Measurements from ENCODE around the gene DENND1B.

DNA sequence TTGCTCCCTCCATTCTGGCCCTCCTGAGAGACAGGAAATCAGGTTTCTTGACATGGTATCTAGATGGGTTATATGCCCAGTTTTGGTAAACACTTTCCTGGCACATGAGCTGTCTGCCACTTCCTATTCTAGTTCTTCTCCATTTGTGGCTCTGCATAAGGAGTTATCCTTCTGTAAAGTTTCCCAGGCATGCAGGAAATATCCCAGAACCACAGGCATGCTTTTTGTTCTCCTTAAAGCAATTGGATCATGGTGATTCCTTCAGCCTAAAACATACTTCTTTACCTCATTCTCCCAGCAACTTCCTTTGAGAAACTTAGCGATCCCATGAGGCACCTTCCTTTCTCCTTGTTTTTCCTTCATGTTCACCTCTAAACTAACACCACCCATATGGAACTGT, 307.4 kb downstream of the DENND1B start:
- TF ChIP-seq, protein P1, sequence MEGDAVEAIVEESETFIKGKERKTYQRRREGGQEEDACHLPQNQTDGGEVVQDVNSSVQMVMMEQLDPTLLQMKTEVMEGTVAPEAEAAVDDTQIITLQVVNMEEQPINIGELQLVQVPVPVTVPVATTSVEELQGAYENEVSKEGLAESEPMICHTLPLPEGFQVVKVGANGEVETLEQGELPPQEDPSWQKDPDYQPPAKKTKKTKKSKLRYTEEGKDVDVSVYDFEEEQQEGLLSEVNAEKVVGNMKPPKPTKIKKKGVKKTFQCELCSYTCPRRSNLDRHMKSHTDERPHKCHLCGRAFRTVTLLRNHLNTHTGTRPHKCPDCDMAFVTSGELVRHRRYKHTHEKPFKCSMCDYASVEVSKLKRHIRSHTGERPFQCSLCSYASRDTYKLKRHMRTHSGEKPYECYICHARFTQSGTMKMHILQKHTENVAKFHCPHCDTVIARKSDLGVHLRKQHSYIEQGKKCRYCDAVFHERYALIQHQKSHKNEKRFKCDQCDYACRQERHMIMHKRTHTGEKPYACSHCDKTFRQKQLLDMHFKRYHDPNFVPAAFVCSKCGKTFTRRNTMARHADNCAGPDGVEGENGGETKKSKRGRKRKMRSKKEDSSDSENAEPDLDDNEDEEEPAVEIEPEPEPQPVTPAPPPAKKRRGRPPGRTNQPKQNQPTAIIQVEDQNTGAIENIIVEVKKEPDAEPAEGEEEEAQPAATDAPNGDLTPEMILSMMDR (IDR thresholded peaks at IDR 0.05; ENCODE audit: low read length) = no peak
- TF ChIP-seq EZH2 (optimal IDR thresholded peaks at IDR 0.05; ENCODE audit: low read depth, low read length) = no peak
- no peak for TF ChIP-seq EZH2phosphoT487 (IDR thresholded peaks at IDR 0.05; ENCODE audit: low read length)

Data from MM.1S (cell line).